ENCODE data around the gene CTDSP2. TPM values are rescaled to one million over a fixed set of nuclear protein-coding genes. Genes with fewer than 3 reads are reported as not detected.
"Not testable (repeated sequence)": the region's sequence is repeated elsewhere in the genome, so short reads cannot be mapped to it uniquely, and the experiment has no call there.

CTDSP2 gene
- total and polyA plus RNA-seq, 5 experiments from 2014 or later: 51.4 to 262 (median 81.2) TPM

DNA sequence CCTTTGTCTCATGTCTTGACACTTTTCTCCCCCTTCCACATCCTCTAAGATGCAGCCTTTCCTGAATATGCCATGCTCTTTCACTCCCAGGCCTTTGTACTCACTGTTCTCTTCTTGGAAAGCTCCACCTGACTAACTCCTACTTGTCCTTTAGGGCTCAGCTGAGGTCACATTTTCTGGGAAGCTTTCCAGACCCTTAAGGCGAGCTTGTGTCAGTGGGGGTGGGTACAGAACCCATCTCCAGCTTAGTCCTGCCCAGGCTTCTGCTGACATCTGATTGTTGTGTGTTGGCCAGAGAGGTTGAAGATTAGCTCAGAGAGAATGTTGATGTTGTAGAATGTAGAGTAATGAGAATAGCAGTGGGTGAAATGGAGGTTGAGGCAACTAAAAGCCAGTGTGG, 66.8 kb downstream of the CTDSP2 start:
- H3K4me3 Mint-ChIP-seq: no peak overlapping the region

GRCh38 chr12:57777911-57778310, 68.6 kb downstream of the CTDSP2 start:
- Mint-ChIP-seq H3K27ac (no peak overlapping the region), H3K4me1 (peaks cover 25 to 43% (median 36%) of the 10 kb centered on the region in 4 donors), H3K27me3 (peaks cover 0 to 4% (median 0%) of the 10 kb centered on the region in 5 donors), H3K4me3 (no peak overlapping the region), H3K9me3 (no peaks in the 10 kb centered on the region), H3K36me3 (peaks cover 0 to 4% (median 0%) of the 10 kb centered on the region in 3 donors)
- DNase-seq (no peak), ATAC-seq (no peak)
- POLR2A ChIA-PET: interaction anchor here (1.0 kb wide), 1 partner anchor 12 kb away, joined by 3 read pairs; no protein-coding TSS in a partner anchor

More for the DNA sequence above, 66.8 kb downstream of the CTDSP2 start:
- H3K4me1 Mint-ChIP-seq: peaks cover 30 to 52% (median 43%) of the 10 kb centered on the region in 4 donors
- H3K9me3 Mint-ChIP-seq: no peaks in the 10 kb centered on the region
- peak overlapping the region in 7 of 10 donors; percentile 6 to 100 (median 76) for H3K27ac Mint-ChIP-seq
- POLR2A ChIA-PET: interaction anchor here (1.3 to 3.0 kb wide), 2 partner anchors 21 to 23 kb away, joined by 4 to 9 read pairs; no protein-coding TSS in a partner anchor
- peaks cover 0 to 4% (median 4%) of the 10 kb centered on the region in 3 donors for H3K36me3 Mint-ChIP-seq
- ATAC-seq: no peak
- H3K27me3 Mint-ChIP-seq: peaks cover 0 to 4% (median 0%) of the 10 kb centered on the region in 5 donors
- DNase-seq: no peak

- Mint-ChIP-seq H3K27ac (no peak overlapping the region), H3K27me3 (peaks cover 0 to under 1% (median 0%) of the 10 kb centered on the region in 5 donors), H3K4me3 (no peak overlapping the region), H3K9me3 (no peaks in the 10 kb centered on the region), H3K4me1 (peaks cover 22 to 39% (median 32%) of the 10 kb centered on the region in 4 donors), H3K36me3 (no peaks in the 10 kb centered on the region)
- POLR2A ChIA-PET: no interaction called here
- no peak for DNase-seq
- ATAC-seq: no peak
These were observed 69.2 kb downstream of the CTDSP2 start for GRCh38 chr12:57777367-57777766.

DNA sequence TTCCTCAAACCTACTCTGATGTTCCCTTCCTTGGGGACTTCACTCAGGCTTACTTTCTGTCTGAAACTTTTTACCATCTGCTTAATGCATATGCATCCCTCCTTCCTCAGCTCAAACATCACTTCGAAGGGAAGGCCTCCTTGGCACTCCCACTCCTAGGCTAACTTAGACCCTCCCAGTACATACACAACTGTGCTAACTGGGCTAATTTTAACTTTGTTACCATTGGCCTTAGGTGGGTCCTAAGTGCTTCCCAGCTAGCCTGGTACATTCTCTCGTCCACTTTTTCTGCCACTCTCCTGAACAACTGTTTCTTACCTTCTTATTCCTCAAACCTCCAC, 70.3 kb downstream of the CTDSP2 start:
- H3K4me3 Mint-ChIP-seq: no peak overlapping the region
- ATAC-seq: no peak
- POLR2A ChIA-PET: no interaction called here

DNA sequence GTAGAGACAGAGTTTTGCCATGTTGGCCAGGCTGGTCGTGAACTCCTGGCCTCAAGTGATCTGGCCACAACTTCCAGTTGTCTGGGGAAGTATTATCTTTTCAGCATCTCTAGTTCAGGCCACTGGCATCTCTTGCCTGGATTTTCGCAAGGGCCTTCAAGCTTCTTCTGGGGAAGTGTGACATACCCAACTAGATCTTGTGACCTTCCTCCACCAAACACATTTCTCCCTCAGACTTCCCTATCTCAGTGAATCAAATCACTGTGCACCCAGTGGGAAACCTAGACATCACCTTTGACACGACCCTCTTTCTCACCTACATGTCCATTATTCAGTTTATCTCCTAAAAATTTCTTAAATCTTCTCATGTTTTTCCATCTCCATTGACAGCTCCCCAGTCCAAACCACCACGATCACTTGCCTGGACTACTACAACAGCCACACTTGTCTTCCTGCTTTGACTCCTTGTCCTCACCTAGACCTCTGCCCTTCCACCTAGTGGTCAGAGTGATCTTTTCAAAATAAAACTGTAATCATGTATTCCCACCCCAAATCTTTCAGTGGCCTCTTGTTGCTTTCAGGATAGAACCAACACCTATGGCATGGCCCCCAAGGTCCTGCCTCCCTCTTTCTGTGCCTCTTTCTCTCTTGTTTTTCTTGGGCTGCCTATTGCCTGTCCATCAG, 70.8 kb downstream of the CTDSP2 start:
- Mint-ChIP-seq H3K9me3 (no peaks in the 10 kb centered on the region), H3K27ac (peak overlapping the region in 3 of 10 donors; percentile 36 to 57 (median 56)), H3K27me3 (no peaks in the 10 kb centered on the region), H3K4me3 (peak overlapping the region in 5 of 10 donors; percentile 3 to 43 (median 15)), H3K36me3 (no peaks in the 10 kb centered on the region), H3K4me1 (peaks cover 21 to 32% (median 28%) of the 10 kb centered on the region in 4 donors)
- POLR2A ChIA-PET: interaction anchor here (1.7 kb wide), 1 partner anchor 8 kb away, joined by 8 read pairs; no protein-coding TSS in a partner anchor
- no peak for DNase-seq
- ATAC-seq: no peak

More for the DNA sequence above, 70.3 kb downstream of the CTDSP2 start:
- no peak for DNase-seq
- Mint-ChIP-seq H3K27me3 (no peaks in the 10 kb centered on the region), H3K36me3 (no peaks in the 10 kb centered on the region), H3K4me1 (peaks cover 21 to 35% (median 29%) of the 10 kb centered on the region in 4 donors), H3K27ac (peak overlapping the region in 2 of 10 donors; percentile 56 to 57), H3K9me3 (no peaks in the 10 kb centered on the region)

GRCh38 chr12:57775044-57775443, 71.5 kb downstream of the CTDSP2 start:
- DNase-seq (no peak), ATAC-seq (no peak)
- Mint-ChIP-seq H3K4me3 (peak overlapping the region in 2 of 10 donors; percentile 26 to 43), H3K4me1 (peaks cover 17 to 28% (median 27%) of the 10 kb centered on the region in 4 donors), H3K36me3 (peaks cover 0 to 4% (median 0%) of the 10 kb centered on the region in 3 donors), H3K27ac (peak overlapping the region in 1 of 10 donors; percentile 53), H3K9me3 (no peaks in the 10 kb centered on the region), H3K27me3 (no peaks in the 10 kb centered on the region)
- POLR2A ChIA-PET: interaction anchor here (1.7 kb wide), 1 partner anchor 8 kb away, joined by 8 read pairs; no protein-coding TSS in a partner anchor

GRCh38 chr12:57774634-57775033, 71.9 kb downstream of the CTDSP2 start:
- H3K27ac Mint-ChIP-seq, H3K36me3 Mint-ChIP-seq, H3K4me3 Mint-ChIP-seq, DNase-seq, H3K9me3 Mint-ChIP-seq, ATAC-seq, H3K27me3 Mint-ChIP-seq: not testable (repeated sequence)
- H3K4me1 Mint-ChIP-seq: peaks cover 17 to 31% (median 26%) of the 10 kb centered on the region in 4 donors
- POLR2A ChIA-PET: interaction anchor here (1.7 kb wide), 1 partner anchor 9 kb away, joined by 8 read pairs; no protein-coding TSS in a partner anchor

- no peaks in the 10 kb centered on the region for H3K9me3 Mint-ChIP-seq
- peak in 2 of 10 donors; percentile 24 to 32 for DNase-seq
- POLR2A ChIA-PET: interaction anchor here (0.9 to 1.9 kb wide), 8 partner anchors 9 to 124 kb away, joined by 3 to 20 read pairs (median 7); partner anchors contain the start of genes TSFM and TSPAN31
- peak; percentile 18 to 40 for ATAC-seq
- H3K27me3 Mint-ChIP-seq: no peaks in the 10 kb centered on the region
- H3K4me1 Mint-ChIP-seq: peaks cover 17 to 31% (median 20%) of the 10 kb centered on the region in 4 donors
- H3K36me3 Mint-ChIP-seq: peaks cover 0 to 18% (median 3%) of the 10 kb centered on the region in 3 donors
- peak within 1 kb of the TSS; percentile 86 to 99 (median 98) for H3K27ac Mint-ChIP-seq
- peak within 1 kb of the TSS; percentile 94 to 99 (median 98) for H3K4me3 Mint-ChIP-seq
These were observed 73.9 kb downstream of the CTDSP2 start, which contains the start of gene EEF1AKMT3 for GRCh38 chr12:57772429-57773322. Gene EEF1AKMT3, plus strand, starts transcription at chr12:57772614. Its CDS starts 111 bp downstream, at chr12:57772725.

GRCh38 chr12:57771873-57772428, 74.6 kb downstream of the CTDSP2 start, which contains the start of gene METTL1:
Gene METTL1, minus strand, starts transcription at chr12:57772105. Its CDS starts 22 bp downstream, at chr12:57772083.
- peak; percentile 88 for ATAC-seq
- Mint-ChIP-seq H3K27me3 (peaks cover 0 to 1% (median 0%) of the 10 kb centered on the region in 5 donors), H3K9me3 (no peaks in the 10 kb centered on the region), H3K27ac (peak within 1 kb of the TSS; percentile 86 to 99 (median 98)), H3K4me1 (peaks cover 17 to 31% (median 21%) of the 10 kb centered on the region in 4 donors), H3K36me3 (peaks cover 0 to 18% (median 3%) of the 10 kb centered on the region in 3 donors), H3K4me3 (peak within 1 kb of the TSS; percentile 94 to 99 (median 98))
- DNase-seq: peak; percentile 74 to 93 (median 87)
- POLR2A ChIA-PET: interaction anchor here (0.9 to 1.9 kb wide), 8 partner anchors 10 to 125 kb away, joined by 3 to 20 read pairs (median 7); partner anchors contain the start of genes TSFM and TSPAN31

- peak overlapping the region; percentile 86 to 99 (median 98) for H3K27ac Mint-ChIP-seq
- DNase-seq (peak in 7 of 10 donors; percentile 51 to 86 (median 79)), ATAC-seq (peak; percentile 65 to 75)
- no peaks in the 10 kb centered on the region for H3K9me3 Mint-ChIP-seq
- H3K4me3 Mint-ChIP-seq: peak overlapping the region; percentile 94 to 99 (median 98)
- POLR2A ChIA-PET: interaction anchor here (0.9 to 1.9 kb wide), 6 partner anchors 12 to 126 kb away, joined by 5 to 12 read pairs (median 7); partner anchors contain the start of genes TSFM and TSPAN31
- peaks cover 3 to 6% (median 4%) of the 10 kb centered on the region in 5 donors for H3K27me3 Mint-ChIP-seq
- peaks cover 19 to 37% (median 27%) of the 10 kb centered on the region in 4 donors for H3K4me1 Mint-ChIP-seq
- peaks cover 0 to 18% (median 3%) of the 10 kb centered on the region in 3 donors for H3K36me3 Mint-ChIP-seq
These were observed 75.2 kb downstream of the CTDSP2 start for GRCh38 chr12:57771236-57771872.

GRCh38 chr12:57770734-57771133, 75.8 kb downstream of the CTDSP2 start:
- Mint-ChIP-seq H3K27ac (peak overlapping the region in 5 of 10 donors; percentile 45 to 88 (median 85)), H3K36me3 (peaks cover 0 to 18% (median 3%) of the 10 kb centered on the region in 3 donors), H3K27me3 (peaks cover 5 to 9% (median 8%) of the 10 kb centered on the region in 5 donors), H3K4me1 (peaks cover 16 to 43% (median 27%) of the 10 kb centered on the region in 4 donors), H3K9me3 (no peaks in the 10 kb centered on the region), H3K4me3 (peak overlapping the region in 9 of 10 donors; percentile 39 to 99 (median 52))
- ATAC-seq: no peak
- no peak for DNase-seq
- POLR2A ChIA-PET: interaction anchor here (1.0 kb wide), 1 partner anchor 17 kb away, joined by 3 read pairs; no protein-coding TSS in a partner anchor

Measured in naive thymus-derived CD8-positive, alpha-beta T cell (primary cell).